Stimulated activated CD8-positive, alpha-beta memory T cell treated with anti-CD3 and anti-CD28 coated beads, Interleukin-4, amount 100 ng/mL, for 4 hours (primary cell): ENCODE measurements around the gene AHNAK2.

Experiments used
- DNase-seq, 2 donors: peaks; one replicate each; pipeline ENCODE4 v3.0.0-alpha.2; 2020; ENCODE audit warnings: low read depth in 2 of 2, low spot score in 1 of 2

AHNAK2 gene

DNA sequence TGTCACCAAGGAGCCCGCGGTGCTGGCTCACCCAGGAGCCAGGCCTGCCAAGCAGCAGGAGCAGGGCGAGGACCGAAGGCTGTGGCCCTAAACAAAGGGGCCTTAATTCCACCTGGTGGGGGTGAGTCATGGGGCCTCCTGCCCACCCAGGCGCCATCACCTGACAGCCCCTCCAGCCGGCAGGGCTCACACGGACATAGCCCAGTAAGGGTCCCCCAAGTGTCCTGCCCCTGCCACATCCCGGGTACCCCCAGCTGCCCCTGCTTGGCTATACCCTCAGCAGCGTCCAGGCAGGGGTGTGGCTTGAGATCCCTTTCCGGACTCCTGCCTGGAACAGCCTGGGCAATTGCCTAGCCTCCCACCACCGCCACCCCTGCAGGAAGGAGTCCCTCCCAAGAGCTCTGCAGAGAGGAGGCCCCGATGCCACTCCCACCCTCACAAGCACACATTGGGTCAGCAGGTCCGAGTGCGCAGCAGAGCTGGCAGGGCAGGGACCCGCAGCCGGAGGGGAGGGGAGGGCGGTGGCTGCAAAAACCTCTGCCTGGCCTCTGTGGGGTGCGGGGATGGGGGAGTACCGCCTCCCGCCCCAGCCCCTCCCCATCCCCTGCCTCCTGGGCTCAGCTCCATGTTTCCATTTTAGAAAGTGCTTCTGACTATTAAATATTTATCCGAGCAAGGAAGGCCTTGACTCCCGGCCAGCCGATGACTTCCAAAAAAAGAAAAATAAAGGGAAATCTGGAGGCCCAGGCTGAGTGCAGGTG lies 4.6 kb downstream of the AHNAK2 start:
- DNase-seq, result no peak

DNA sequence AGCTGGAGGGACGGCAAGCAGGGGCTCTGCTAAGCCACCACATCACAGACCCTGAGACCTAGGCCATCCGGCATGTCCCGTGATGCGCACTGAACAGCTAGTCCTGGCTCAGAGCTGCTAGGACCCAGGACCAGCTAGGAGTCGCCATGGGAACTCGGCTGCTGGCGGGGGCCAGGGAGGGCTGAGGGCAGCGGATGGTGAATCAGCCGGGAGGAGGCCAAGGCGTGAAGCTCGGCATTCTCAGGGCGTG lies 5.1 kb downstream of the AHNAK2 start:
- DNase-seq, result no peak

DNA sequence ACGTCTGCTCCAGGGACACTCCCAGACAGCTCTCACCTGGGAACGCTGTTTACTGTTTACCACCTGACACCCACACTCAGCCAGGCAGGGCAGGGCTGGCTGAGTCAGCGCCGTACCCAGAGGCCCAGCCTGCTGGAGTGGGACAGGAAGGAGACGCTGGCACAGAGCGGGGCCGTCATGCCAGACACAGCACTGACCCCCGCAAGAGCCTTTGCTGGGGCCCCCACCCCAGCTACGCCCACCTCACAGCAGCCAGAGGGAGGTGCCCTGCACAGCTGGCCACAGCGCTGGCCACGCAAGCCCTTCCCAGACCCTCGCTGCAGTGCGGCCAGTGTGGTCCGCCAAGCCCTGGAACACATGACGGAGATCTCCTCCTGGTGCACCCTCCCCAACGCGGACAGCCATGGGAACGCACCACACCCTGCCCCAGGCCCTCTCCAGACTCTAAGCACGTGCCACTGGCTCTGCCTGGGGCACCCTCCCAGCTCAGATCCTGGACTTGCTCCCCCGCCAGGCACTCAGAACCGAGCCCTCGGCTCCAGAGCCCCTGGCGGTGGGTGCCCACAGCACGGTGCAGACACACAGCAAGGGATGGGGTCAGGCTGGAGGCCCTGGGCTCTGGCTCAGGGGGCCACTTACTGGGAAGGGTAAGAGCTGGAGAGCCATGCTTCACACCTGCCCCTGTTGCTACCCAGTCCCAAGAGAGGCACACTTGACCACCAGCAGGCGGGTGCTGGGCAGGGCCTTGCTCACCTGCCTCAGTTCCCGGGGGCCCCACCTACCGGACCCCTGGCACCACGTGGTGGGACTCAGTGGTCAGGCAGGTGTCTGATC lies 5.7 kb downstream of the AHNAK2 start:
- DNase-seq, result no peak

DNA sequence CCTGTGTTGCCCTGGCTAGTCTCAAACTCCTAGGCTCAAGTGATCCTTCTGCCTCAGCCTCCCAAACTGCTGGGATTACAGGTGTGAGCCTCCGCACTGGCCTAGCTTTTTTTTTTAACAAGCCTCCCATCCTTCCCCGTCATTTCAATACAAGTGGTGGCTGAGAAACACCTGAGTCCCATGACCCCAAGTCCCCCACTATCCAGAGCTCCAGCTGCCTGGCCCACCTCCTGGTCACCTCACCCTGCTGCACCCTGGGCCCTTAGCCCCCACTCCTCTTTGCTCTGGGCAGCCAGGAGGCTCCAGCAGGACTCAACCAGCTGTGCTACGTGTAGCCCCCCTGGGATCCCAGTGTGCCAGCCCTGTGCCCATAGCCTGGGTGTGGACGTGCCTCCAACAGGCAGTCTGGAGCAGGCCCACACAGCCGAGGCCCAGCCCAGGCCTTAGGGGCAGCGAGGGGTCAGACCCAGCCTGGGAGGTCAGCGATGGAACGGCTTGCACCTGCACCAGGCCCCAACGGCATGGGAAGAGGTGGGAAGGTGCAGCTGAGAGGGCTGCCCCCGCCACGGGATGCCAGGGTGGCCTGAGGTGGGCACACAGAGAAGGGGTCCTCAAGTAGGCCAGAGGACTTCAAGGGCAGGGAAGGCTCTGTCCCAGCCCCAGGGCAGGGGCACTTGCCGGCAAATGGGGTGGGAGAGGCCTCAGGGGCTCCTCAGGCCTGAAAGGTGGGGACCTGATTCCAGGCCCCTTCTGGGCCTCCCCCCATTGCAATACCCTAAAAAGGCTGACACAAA lies 6.5 kb downstream of the AHNAK2 start:
- DNase-seq, result no peak

DNA sequence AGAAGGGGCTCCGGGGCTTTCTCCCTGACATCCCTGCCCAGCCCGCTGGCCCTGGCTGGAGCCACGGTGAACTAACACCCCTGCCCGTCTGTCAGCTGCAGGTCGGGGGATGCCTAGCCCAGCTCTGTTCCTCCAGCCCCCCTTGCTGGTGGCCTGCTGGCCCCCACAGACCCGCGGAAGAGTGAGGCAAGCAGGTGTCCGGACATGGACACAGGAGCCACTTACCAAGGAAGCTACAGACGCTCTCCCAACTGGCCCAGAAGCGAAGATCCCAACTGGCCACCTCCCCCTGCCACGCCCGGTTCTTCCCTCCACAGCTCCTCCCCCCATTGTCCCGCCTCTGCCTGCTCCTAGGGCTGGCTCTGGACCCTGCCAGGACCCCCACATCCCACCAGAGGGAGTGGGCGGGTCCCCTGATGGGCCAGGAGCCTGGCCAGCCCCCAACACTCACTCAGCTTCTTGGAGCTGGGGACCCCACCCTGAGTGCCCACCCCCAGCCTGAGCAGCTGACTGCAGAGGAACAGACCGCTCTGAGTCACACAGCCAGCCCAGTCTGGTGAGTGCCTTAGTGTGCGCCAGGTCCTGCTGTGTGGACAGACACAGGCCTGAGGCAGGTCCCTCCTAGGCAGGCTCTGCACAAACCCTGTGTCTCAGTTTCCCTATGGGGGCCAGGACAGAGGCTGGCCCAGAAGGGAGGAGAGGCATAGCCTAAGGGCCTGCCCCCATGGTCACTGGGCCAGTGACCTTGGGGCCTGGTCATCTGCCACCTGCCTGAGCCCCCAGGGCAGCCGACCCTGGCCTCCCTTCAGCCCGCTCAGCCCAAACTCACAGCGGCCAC lies 7.7 kb downstream of the AHNAK2 start:
- no peak for DNase-seq

DNA sequence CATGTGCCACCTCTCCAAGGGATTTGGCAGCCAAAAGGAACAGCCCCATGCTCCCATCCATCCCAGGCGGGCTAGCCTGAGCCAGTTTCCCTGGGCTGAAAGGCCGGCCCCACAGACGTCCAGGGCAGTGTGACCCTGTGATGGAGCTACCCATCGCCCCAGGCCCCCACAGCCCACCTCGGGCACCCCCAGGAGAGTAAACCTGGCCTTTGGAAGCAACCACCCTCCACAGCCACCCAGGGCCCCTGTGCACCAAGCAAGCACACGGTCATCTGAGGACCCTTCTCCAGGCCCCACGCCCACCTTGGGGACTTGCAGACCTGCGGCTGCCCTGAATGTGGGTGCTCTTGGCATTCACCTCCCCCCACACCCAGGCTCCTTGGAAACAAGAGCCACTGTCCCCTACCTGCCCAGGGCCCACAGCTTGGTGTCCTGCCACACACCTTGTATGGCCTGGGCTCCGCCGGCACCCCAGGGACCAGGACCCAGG lies 8.4 kb downstream of the AHNAK2 start:
- no peak for DNase-seq

DNA sequence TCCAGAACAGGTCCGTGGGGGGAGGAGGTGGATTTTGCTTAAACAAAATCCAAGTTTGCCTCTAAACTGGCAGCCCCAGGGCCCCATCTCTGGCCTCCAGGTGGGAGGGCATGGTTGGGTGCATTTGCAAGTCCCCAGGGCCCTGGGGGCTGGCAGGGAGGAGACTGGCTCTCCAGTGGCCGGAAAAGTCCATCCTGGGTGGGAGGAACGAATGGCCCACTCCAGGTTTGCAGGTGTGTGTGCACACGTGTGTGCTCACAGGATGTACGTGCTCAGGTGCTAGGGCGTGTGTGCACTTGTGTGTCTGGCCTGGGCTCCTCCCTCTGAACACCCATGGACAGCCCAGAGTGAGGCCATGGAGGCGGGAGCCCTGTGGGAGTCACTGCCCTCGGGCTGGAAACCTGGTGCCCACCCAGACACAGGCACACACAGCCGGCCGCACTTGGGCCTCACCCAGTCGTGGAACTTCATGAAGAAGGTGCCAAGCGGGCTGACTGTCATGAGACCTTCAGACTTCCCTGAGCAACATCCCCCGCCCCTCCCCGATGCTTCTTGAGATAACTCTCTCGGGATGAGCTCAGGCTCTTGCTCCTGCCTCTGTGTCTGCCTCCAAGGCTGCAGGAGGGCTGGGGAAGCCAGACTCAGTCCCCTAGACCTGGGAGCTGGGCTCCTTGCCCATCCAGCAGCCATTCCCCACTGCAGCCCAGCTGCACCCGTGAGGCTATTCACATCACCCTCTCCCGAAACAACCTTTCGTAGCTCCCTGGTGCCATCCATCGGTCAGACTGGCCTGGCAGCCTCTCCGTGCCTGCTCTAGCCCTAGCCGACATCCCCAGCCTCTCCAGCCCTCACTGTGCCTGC lies 9.4 kb downstream of the AHNAK2 start:
- no peak for DNase-seq

DNA sequence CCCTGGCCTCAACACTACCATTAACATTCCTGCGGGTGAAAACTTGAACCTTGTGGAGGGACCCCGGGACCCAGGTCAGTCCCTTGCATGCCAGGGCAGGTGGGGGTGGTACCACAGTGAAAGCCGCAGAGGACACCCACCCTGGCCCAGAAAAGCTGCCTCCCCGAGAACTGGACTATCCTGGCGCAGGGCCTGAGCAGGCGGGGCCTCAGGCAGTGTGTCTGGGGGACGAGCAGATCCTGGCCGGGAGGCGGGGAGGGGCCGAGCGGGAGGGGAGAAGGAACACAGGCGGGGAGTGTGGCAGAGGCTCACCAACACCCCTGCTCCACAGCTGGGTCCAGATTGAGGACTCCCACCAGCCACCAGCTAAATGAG lies 10.0 kb downstream of the AHNAK2 start:
- no peak for DNase-seq

DNA sequence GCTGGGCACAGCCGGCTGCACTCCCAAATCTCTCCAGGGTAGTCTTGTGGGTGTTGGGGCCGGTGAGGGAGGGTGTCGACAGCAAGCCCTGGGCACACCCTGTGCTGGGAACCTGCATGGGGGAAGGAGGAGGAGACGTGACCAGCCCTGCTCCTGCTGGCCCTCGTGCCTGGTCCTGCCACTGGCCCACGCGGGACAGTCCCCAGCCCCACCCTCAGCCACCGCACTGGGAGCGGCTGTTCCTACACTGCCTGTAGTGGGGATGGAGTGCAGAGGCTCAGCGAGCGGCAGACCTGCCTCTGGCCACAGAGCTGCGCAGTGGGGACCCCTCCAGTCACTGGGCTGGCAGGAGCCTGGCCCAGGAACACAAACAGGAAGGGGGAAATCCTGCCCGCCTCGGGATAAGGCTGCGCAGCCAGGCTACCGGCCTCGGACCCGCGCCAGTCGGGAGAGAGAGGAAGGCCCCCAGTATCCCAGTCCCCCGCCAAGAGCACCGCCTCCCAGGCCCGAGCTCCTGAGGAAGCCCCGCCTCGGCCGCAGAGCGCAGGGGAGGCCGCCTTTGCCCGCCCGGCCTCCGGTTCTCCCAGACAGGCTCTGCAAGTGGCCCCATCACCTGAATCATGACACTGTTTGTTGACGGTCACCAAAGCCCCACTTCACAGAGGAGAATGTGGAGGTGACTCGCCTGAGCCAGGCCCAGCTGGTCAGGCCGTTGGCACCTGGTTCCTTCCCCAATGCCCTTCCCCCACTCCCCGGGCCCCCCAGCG lies 10.6 kb downstream of the AHNAK2 start:
- no peak for DNase-seq

DNA sequence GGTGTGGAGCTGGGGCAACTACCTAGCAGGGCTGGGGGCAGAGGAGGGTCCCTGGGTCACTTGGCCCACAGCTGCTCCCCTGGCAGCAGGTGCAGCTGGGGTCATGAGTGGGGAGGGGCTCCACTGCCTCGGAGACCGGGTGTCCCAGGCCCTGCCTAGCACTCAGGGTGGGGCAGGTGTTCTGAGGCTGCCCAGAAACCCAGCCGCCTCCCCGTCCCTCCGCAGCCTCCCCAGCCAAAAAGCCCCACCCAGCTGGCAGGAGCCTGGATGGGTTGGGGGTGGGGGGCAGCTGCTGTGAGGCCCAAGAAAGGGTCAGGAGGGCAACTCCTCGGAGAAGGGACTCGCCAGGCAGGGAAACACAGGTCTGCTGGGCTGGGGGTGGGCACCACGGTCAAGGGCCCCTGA lies 11.2 kb downstream of the AHNAK2 start:
- no peak for DNase-seq

DNA sequence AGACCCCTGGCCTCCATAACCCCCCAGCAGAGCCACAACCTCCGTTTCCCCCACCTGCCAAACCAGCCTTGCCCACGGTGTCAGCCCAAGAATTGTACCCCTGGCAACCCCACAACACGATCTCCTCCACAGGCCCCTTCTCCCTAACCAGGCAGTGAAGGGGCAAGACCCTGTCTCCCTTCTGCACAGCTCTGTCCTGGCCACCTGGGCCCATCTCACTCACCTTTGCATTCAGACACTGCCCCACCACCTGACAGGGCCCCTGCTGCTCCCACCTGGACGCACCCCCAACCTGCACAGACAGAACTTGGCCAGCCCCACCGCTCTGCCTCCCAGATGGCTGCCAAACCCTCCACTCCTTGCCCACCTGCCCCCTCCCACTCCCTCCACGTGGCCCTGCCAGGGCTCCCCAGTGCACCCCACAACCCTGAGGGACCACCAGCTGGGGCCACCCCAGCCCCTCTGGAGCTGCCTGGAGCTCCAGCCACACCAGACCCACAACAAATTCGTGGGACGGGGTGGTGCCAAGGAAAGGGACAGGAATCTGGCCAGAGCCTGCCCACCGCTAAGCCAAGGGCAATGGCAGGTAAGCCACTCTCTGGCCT lies 11.8 kb downstream of the AHNAK2 start:
- DNase-seq, result no peak

DNA sequence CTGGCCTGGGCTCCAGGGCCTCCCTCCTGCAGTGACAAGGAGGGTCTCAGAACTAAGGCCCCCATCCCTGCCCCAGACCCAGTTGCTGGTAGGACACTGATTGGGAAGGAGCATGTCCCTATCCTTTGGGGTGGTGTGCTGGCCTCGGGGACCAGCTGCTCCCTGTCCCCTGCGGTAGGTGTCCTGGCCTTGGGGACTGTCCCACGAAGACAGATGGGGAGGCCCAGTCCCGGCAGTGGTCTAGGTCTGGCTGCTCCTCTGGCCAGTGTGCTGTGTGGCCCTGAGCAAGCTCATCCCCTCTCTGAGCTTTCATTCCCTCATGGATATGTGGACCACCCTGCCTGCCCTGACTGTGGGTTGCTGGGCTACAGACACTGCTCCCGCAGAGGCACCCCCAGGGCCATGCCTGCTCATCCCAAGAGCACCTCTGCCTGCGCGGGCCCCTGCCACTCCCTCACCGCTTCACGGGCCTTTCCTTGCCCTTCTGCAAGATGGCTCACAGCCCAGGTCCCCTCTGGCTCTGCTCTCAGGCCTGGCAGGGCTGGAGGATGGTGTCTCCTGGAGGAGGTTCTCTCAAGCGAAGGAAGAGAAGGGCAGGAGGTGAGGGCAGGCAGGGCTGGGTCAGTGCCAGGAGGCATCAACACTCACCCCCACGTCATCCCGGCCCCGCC lies 12.5 kb downstream of the AHNAK2 start:
- DNase-seq, result no peak

DNA sequence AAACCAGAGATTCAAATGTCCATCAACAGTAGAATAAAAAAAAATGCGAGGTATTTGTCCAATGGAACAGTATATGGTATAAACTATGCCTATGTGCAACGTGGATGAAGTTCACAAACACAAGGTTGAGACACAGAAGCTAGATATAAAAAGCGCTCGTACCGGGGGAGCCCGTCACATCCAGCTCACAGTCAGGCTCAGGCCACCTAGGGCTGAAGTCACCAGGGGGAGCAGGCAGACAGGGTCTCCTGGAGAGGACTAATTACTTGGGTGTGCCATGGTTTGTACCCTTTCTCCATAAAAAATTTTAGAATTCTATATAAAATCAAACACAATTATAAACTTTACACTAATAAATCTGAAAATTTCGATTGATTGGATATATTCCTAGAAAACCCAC lies 13.6 kb downstream of the AHNAK2 start:
- DNase-seq, result no peak

DNA sequence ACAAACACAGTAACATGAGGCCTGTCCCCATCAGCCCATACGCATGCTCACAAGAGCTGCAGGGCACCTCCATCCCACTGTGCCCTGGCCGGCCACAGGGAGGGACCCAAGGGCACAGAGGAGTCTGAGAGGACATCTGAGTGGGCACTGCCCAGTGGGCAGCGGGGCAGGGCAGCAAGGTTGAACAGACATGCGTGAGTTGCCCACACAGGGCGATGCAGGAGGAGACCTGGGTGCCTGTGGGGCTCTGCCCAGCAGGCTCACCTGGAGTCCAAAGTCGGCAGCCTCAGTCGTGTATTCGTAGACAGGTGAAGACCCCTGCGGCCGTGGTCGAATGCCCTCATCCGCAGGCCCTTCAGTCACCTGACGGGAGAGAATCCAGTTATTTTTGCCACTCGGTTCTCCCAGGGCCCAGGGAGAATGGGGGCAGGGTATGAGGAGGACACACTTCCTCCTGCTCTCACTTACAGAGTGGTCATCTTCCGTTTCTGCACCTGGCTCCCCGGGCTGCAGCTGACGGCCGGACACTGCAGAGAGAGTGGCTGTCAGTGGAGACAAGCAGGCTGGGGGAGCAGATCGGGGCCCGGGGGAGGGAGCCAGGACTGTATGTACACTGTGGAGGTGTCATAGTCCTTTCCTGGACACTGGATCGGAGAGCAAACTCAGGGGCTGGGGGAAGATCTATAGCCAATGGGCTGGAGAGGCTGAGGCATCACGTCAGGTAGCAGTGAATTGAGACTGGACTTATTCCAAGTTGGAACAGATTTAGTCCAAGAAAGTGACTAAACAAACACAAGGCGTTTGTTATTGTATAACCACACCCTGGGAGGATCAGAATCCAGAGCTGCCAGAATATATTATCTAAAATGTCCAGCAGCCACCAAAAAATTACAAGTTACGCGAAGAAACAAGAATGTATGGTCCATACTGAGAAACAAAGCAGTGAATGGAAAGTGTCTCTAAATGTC lies 20.7 kb downstream of the AHNAK2 start:
- no peak for DNase-seq

DNA sequence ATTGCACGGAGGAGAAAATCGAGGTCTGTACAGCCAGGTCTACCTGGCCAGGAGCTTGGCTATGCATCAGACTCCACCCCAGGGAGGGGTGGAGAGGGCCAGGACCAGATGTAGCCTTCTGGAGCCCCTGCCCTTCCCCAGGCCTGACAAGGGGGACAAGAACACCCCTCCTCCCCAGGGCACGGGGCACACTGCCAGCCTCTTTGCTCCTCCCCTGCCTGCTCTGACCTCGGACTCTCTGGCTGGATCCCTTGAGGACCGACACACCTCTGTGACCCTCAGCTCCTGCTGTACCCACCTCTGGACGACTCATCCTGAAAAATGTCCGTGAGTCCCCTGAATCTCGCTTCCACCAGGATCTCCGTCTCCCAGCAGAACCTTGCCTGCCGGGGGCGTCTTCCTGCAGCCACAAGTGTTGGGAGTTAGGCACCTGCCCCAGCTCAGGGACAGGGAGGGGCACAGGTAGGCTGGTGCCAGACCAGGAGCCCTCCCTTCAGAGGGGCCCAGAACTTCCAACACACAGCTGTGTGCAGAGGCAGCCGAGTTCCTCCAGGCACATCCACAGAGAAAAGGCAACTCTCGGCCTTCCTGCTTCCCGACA lies 21.8 kb downstream of the AHNAK2 start:
- no peak for DNase-seq

DNA sequence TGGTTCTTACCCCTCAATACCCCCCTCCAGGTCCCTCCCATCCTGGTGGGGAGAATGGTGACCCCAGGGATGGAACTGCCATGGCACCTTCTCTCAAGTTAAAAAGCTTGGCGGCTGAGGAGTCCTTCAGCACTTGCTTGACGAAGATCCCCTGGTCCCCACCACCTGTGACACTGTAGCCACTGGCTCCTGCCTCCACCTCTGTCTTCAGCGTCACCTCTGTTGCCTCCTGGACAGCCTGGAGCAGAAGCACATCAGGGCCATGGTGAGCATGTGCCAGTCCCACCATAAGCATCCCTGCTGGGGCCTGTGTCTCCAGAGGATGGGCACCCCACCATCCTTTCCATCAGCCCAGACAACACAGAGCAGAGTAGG lies 22.8 kb downstream of the AHNAK2 start:
- DNase-seq, result no peak
